Right lung (tissue), 5 donors: ENCODE measurements around the gene SNAP25. TPM values are rescaled to one million over a fixed set of nuclear protein-coding genes. Genes with fewer than 3 reads are reported as not detected.

Experiments
- DNase-seq, 2 donors: peaks; one replicate each; pipeline ENCODE4 v3.0.0-alpha.2; 2013
- polyA plus RNA-seq, 5 donors: library from polyadenylated mRNA; unstranded; fragments of 120-200 nt; gene quantifications; one replicate each; pipeline versions ENCODE4 v1.2.1 to v1.2.3, GENCODE V29; 2013; ENCODE audit warnings: inconsistent platforms in 1 of 5, low replicate concordance in 1 of 5; ENCODE audit not compliant: insufficient read length in 5 of 5, insufficient read depth in 1 of 5

Gene SNAP25
- polyA plus RNA-seq, 5 donors = 3.7 to 12.4 (median 7.6) TPM

DNA sequence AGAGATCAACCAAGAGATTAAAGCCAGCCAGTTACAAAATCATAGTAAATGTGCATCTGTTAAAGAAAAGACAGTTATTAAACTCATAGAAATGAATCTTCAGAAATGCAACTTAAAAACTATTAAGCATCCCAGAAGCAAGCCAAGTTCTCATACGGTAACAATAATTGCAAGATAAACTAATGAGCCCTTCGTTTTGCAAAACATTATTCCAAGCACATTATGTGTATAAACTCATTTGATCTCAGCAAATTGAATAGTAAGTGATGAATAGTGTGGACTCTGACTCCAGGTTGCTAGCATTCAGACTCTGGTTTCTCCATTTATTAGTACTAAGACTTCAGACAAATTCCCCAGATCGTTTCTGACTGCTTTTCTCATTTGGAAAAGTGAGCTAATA is 85.2 kb downstream of the SNAP25 start:
- DNase-seq = no peak

DNA sequence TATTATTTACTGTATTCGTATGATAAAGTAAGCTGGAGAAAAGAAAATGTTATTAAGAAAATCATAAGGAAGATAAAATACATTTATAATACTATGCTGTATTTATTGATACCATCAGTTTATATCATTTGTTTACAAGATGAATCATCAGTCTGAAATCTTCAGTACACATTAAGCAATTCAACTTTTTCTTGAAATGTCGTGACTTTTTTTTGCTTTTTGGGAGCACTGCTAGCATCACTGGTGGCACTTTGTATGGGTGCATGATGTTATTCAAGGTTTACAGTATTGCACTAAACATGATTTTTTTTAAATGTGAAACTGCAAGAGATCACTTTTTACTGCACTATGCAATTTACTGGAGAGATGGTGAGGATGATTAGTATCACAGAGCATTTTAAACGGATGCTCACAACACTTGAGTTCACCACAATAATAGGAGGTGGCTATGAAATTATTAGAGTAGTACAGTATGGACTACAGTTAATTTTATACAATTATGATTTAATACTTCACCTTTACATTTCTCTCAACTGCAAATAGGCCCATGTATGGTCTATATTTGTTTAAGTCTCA is 85.9 kb downstream of the SNAP25 start:
- no peak for DNase-seq

DNA sequence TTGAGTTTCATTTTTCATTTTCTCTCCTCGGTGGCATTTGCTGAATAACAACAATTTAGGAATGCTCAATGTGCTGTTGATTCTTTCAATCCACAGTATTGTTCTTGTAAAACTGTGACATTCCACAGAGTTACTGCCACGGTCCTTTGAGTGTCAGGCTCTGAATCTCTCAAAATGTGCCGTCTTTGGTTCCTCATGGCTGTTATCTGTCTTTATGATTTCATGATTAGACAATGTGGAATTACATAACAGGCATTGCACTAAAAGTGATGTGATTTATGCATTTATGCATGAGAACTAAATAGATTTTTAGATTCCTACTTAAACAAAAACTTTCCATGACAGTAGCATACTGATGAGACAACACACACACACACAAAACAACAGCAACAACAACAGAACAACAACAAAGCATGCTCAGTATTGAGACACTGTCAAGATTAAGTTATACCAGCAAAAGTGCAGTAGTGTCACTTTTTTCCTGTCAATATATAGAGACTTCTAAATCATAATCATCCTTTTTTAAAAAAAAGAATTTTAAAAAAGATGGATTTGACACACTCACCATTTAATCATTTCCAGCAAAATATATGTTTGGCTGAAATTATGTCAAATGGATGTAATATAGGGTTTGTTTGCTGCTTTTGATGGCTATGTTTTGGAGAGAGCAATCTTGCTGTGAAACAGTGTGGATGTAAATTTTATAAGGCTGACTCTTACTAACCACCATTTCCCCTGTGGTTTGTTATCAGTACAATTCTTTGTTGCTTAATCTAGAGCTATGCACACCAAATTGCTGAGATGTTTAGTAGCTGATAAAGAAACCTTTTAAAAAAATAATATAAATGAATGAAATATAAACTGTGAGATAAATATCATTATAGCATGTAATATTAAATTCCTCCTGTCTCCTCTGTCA is 88.1 kb downstream of the SNAP25 start:
- no peak for DNase-seq

- DNase-seq = no peak
Observed at GRCh38 chr20:10307359-10307735, 88.7 kb downstream of the SNAP25 start.

- no peak for DNase-seq
Observed at GRCh38 chr20:10308652-10309051, 90.0 kb downstream of the SNAP25 start.

DNA sequence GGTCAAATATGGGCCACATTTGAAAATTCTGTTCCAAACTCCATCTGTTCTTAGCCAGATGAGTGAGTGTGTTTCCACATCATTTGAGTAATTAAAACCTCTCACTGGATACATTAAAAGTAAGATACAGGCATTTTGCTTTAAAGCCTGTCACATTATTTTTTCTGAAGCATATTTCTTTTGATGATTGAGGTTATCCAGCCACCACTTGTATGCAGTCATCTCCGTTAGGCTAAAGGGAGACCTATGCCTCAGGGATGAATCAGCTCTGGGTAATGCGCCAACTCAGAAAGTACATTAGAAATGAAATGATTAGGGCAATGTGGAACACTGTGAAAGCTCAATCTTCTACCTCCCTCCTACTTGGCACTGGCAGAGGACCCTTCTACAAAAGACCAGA is 90.7 kb downstream of the SNAP25 start:
- no peak for DNase-seq

GRCh38 chr20:10312111-10312510 is 93.5 kb downstream of the SNAP25 start:
- DNase-seq = no peak

- DNase-seq = no peak
Observed at GRCh38 chr20:10313215-10313614, 94.6 kb downstream of the SNAP25 start.

DNA sequence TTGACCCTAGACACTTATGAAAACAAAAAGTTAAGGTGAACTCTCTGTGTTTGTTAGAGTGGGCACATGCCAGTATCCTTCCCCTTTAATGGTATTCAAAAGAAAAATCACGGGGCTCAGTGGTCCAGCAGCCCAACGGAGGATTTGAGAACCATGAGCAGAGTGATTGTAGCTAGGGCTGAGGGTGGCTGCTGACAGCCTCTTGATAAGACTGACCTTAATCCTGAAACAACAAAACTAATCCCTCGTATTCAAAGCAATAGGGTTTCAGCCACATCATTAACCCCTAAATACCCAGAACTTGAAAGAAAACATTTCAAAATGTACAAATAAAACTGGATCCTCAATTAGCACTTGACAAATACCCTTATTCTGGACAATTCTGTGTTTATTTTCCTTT is 95.1 kb downstream of the SNAP25 start:
- no peak for DNase-seq

- DNase-seq = no peak
Observed at GRCh38 chr20:10314198-10314597, 95.6 kb downstream of the SNAP25 start.

DNA sequence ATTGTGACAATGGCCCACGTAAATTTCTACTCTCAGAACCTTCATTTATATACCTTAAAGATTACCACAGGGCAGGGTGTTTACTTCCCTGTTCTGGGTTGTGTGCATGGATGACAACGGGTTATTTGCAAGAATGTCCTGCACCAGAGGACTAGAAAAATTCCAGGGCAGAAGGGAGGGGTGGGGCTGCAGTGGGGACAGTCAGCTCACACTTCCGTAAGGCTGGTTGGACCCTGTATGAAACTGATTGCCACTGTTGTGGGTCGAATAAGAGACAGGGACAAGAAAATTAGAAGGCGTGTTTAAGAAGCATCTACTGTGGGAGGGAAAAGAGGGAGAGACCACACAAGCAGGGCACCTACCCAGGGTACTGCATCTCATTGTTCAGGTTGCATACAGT is 96.5 kb downstream of the SNAP25 start:
- no peak for DNase-seq

DNA sequence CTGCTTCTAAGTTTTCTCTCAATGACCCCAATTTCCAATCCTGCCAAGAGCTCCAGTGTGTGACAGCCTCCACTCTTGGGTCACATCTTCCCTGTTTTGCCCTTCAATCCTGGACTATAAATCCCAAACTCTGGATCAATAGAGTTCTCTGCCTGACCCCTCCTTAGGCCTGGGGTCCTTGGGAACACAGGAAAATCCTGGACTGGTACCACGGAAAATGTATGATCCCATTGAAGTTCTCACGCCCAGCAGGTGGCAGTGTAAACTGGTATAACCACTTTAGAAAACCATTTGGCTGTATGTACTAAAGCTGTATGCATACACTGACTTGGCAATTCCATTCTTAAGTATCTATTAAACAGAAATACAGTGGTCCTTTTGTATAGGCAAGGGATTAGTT is 98.0 kb downstream of the SNAP25 start:
- DNase-seq = no peak

DNA sequence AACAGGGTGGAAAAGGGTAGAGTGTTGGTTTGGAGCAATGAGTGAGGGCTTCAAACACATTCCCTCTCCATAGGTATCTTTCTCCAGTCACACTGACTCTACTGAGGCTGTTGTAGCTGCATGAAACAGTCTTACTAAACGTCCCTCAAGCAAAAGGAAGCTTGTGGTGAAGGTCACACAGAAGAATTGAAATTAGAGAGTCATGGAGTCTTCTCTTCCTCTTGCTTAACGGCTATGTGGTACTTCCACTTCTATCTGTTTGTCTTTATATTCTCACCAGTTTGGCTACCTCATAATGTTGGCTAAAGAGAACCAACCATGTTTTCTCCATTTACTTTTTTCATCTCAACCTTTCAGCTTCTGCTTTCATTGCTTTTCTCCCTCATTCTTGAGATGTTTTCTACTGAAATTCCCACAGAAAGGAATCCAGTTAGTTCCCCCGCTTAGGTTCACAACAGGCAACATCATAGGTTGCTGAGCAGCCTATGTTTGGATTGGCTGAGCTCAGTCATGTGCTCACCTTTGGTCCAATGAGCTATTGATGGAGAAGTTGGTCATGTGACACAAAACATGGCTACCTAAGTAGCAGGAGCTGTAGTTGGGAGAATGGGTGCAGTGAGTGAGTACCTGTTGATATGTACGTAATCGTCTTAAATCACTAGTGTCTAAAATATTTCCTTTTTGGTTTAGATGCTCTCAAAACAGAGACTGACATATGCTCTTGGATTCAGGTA is 99.8 kb downstream of the SNAP25 start:
- DNase-seq = no peak

DNA sequence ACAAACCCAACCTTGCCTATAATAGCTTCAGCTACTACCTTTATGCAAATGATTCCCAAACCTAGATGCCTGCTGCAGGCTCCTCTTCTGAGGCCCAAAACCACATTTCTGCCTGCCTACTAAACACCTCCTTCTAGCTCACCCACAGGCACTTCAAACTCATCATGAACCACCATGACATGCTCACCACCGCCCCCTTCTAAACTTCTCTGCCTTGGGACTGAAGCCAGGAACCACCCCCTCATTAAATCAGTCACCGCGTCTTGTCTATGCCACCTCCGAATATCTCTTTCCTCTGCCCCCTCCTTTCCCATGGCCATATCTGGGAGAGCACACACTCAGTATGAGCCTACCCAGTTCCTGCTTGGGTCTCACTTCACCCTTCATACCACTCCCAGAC is 101.2 kb downstream of the SNAP25 start:
- no peak for DNase-seq

DNA sequence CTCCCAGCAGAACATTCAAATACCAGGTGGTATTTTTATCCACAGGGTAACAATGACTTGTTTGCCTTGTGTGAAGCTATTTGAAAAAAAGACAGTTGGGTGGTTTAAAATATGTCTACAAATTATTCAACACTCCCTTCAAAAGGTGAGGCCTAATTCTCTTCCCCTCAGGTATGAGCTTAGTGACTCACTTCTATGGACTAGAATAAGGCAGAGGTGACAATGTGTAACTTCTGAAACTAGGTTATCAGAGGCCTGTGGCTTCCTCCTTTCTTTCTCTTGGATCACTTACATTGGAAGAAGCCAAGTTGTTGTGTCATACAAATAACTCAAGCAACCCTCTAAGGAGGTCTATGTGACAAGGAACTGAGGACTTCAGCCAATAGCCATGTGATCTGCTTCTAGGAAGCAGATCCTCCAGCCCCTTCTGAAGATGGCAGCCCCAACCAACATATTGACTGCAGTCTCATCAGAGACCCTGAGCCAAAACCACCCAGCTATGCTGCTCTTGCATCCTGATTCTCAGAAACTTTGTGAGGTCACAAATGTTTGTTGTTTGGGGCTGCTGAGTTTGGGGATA is 102.6 kb downstream of the SNAP25 start:
- no peak for DNase-seq

DNA sequence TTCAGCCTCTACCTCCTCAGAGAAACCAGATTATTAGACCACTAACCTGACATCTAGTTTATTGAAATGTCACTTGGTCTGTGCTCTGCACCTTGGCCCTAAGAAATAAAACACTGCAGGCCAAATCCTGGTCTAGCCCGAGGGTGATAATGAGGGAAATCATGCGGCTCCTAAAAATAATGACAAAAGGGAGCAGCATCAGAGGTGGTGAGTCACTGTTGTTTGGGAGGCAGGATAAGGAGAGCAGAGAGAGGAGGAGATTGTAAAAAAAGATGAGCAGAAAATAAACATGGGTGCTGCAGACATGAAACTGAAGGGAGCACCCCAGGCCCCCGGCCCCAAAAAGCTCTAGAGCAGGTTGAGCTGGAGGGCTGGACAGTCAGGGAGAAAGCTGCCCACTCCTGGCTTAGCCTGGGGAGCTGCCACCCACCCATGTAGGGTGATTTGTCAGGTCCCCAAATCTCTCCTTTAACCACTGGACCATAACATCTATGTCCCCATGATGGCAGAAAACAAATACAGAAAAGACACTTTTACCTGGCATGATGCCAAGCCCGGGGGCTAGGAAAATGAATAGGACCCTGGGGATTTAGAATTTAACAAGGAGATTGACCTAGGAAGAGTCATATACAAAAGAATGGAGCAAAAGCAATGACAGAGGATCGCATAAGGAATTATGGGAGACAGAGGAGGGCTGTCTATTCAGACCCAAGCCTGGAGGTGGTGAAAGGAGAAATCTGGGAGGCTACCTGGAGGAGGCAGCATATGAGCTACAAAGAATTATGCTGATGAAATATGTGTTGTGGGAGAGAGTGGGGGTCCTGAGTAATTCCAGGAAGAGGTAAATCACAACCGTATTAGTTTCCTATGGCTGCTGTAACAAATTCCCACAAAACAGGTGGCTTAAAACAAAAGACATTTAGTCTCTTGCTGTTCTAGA is 103.7 kb downstream of the SNAP25 start:
- no peak for DNase-seq

DNA sequence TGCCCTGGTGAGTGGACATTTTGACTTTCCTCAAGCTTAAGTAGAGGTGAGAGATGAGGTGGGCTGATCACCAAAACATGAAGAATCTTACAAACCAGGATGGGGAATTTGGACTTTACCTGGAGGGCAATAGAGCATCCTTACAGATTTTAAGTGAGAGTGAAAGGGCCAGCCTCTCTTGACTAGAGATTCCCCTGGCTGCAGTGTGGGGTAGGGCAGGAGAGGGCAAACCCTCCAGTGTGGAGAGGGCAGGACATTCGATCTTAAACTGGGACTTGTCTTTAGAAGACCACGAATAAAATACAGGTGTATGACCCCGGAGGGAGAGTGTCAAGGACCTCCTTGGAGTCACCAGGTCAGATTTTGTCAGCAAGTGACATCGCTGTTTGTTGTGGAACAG is 105.1 kb downstream of the SNAP25 start:
- DNase-seq = no peak

DNA sequence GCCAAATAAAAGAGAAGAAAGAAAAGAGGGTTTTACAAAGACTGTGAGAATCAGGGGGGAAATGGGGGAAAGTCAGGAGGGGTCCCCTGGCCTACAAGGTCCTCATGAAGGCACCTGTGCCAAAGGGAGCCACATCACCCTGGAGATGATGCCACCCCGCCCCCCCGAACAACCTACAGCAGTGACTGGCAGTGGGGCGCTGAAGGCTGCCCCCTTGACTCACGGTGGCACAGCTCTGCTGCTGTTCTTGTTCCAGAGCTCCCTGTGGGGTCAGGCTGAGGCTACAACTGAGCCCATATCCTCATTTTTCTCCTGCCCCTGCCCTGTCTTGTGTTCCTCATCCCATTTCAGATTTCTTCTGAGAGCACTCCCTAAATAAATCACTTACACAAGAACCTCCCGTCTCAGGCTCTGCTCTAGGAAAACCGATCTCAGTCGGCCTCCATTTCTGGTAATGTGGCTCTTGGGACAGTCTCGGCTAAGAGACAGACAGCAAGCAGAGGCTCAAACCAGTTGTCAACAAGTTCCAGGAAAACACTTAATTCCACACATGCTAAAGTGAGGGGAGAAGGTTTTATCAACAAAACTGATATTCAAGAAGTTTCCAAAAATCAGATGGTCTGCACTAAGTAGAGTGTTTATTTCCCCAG is 105.7 kb downstream of the SNAP25 start:
- no peak for DNase-seq

GRCh38 chr20:10328897-10329255 is 110.2 kb downstream of the SNAP25 start:
- DNase-seq = no peak

GRCh38 chr20:10329387-10330005 is 110.9 kb downstream of the SNAP25 start:
- no peak for DNase-seq
